Testis (tissue), 2 donors: Measurements from ENCODE around the gene CAMKK2.

Source experiments
- CTCF ChIP-seq, 3 experiments: fragments of 450-650 bp in 2 of 3; fragments of 200-600 bp in 1 of 3; sonication (generic) in 1 of 3; IDR thresholded peaks; one replicate each; pipeline ENCODE4 v1.5.1; 2016 to 2019; ENCODE audit warnings: antibody characterized with exemption in 3 of 3, mild to moderate bottlenecking in 2 of 3, moderate library complexity in 1 of 3
- POLR2A ChIP-seq: fragments of 450-650 bp; IDR thresholded peaks from one replicate; pipeline ENCODE4 v1.6.1; 2017; ENCODE audit warnings: antibody characterized with exemption, mild to moderate bottlenecking, moderate library complexity

GRCh38 chr12:121295116-121295745, 1.3 kb downstream of the CAMKK2 start:
- TF ChIP-seq CTCF (IDR thresholded peaks at IDR 0.05) = no peak
- TF ChIP-seq POLR2A = no peak
